ENCODE results near the gene LTN1.
A peak's percentile ranks its signal among the peaks of the same experiment; 100 is the strongest.
"Not testable (repeated sequence)": the region's sequence is repeated elsewhere in the genome, so short reads cannot be mapped to it uniquely, and the experiment has no call there.

Gene LTN1

GRCh38 chr21:28992526-28993292, at the start of gene LTN1:
Gene LTN1, minus strand, starts transcription at chr21:28992877. Its CDS starts 72 bp downstream, at chr21:28992805.
- peak; percentile 99 to 100 for DNase-seq

GRCh38 chr21:29034678-29035077, 42.0 kb upstream of the LTN1 start:
- no peak for DNase-seq

GRCh38 chr21:29033871-29034270, 41.2 kb upstream of the LTN1 start:
- DNase-seq = no peak

- DNase-seq = no peak
Observed at GRCh38 chr21:29033301-29033700, 40.6 kb upstream of the LTN1 start.

GRCh38 chr21:29030909-29031308, 38.2 kb upstream of the LTN1 start:
- DNase-seq = no peak

- DNase-seq = no peak
Observed at GRCh38 chr21:29029524-29029923, 36.8 kb upstream of the LTN1 start.

GRCh38 chr21:29025328-29025713, 32.6 kb upstream of the LTN1 start:
- DNase-seq = no peak

- peak; percentile 93 to 94 for DNase-seq
Observed at GRCh38 chr21:29024474-29025327, 32.0 kb upstream of the LTN1 start, which contains the start of gene USP16. Gene USP16, plus strand, starts transcription at chr21:29024668. Its CDS starts 3,246 bp downstream, at chr21:29027914.

- DNase-seq = no peak
Observed at GRCh38 chr21:29022166-29022565, 29.5 kb upstream of the LTN1 start.

- DNase-seq = no peak
Observed at GRCh38 chr21:29018540-29018939, 25.9 kb upstream of the LTN1 start.

GRCh38 chr21:29017639-29018237, 25.1 kb upstream of the LTN1 start:
- no peak for DNase-seq

GRCh38 chr21:29011236-29011635, 18.6 kb upstream of the LTN1 start:
- DNase-seq = not testable (repeated sequence)

GRCh38 chr21:29008367-29008766, 15.7 kb upstream of the LTN1 start:
- no peak for DNase-seq

GRCh38 chr21:29007810-29008209, 15.1 kb upstream of the LTN1 start:
- DNase-seq = no peak

GRCh38 chr21:29007135-29007534, 14.5 kb upstream of the LTN1 start:
- DNase-seq = no peak

- no peak for DNase-seq
Observed at GRCh38 chr21:29005696-29006095, 13.0 kb upstream of the LTN1 start.

GRCh38 chr21:29002442-29003144, 9.9 kb upstream of the LTN1 start:
- peak; percentile 93 to 95 for DNase-seq

GRCh38 chr21:28993293-28993629, 584 bp upstream of the LTN1 start:
- DNase-seq = no peak

- DNase-seq = no peak
Observed at GRCh38 chr21:28991861-28992525, 684 bp downstream of the LTN1 start.

GRCh38 chr21:28988146-28988545, 4.5 kb downstream of the LTN1 start:
- DNase-seq = peak; percentile 20 to 31

GRCh38 chr21:28986677-28987076, 6.0 kb downstream of the LTN1 start:
- no peak for DNase-seq

- DNase-seq = no peak
Observed at GRCh38 chr21:28982637-28983036, 10.0 kb downstream of the LTN1 start.
